ENCODE results near the gene TOMM34.

DNA sequence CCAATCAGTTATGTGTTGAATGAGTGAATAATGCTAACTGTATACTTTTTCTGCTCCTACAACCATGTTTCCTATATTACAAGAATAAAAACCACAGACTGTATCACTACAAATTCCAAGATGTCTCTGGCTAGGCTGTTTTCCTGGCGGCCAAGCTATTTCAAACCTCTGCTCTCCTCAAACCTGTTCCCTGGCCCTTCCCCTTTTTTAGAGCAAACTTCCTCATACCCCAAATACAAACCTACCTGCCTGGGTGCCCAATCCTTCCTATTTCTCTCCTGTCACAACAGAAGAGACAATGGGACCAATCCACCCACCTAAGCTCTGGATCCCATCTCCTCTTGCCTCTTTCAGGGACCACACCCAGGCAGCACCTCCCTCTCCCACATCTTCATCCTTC is 7.5 kb downstream of the TOMM34 start:
- TF ChIP-seq, protein P1, sequence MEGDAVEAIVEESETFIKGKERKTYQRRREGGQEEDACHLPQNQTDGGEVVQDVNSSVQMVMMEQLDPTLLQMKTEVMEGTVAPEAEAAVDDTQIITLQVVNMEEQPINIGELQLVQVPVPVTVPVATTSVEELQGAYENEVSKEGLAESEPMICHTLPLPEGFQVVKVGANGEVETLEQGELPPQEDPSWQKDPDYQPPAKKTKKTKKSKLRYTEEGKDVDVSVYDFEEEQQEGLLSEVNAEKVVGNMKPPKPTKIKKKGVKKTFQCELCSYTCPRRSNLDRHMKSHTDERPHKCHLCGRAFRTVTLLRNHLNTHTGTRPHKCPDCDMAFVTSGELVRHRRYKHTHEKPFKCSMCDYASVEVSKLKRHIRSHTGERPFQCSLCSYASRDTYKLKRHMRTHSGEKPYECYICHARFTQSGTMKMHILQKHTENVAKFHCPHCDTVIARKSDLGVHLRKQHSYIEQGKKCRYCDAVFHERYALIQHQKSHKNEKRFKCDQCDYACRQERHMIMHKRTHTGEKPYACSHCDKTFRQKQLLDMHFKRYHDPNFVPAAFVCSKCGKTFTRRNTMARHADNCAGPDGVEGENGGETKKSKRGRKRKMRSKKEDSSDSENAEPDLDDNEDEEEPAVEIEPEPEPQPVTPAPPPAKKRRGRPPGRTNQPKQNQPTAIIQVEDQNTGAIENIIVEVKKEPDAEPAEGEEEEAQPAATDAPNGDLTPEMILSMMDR (IDR thresholded peaks at IDR 0.05; ENCODE audit: low read length): no peak
- no peak for TF ChIP-seq EZH2 (IDR thresholded peaks at IDR 0.05; ENCODE audit: borderline replicate concordance, low read length)
